DMS 273 (cell line): ENCODE measurements around the gene RABEPK.
"Not testable (repeated sequence)": the region's sequence is repeated elsewhere in the genome, so short reads cannot be mapped to it uniquely, and the experiment has no call there.

Source experiments
- DNase-seq: peaks from one replicate; lab custom pipeline; 2025; ENCODE audit not compliant: unreplicated experiment; lab: John Stamatoyannopoulos, UW

RABEPK gene

GRCh38 chr9:125241863-125242739, 41.8 kb downstream of the RABEPK start:
- DNase-seq, result peak; percentile 67

- no peak for DNase-seq
These were observed 43.5 kb downstream of the RABEPK start for GRCh38 chr9:125243792-125244260.

GRCh38 chr9:125246261-125246667, 45.9 kb downstream of the RABEPK start:
- DNase-seq, result no peak

- DNase-seq, result no peak
These were observed 53.9 kb downstream of the RABEPK start for GRCh38 chr9:125254231-125254630.

GRCh38 chr9:125255781-125256391, 55.5 kb downstream of the RABEPK start:
- DNase-seq, result peak; percentile 70

- DNase-seq, result no peak
These were observed 57.9 kb downstream of the RABEPK start for GRCh38 chr9:125258160-125258785.

GRCh38 chr9:125258832-125259534, 58.6 kb downstream of the RABEPK start:
- no peak for DNase-seq

- DNase-seq, result peak; percentile 94
These were observed 60.2 kb downstream of the RABEPK start for GRCh38 chr9:125260561-125260960.

GRCh38 chr9:125261501-125262293, 61.4 kb downstream of the RABEPK start, which contains the start of gene GAPVD1:
Gene GAPVD1 (plus strand): TSS chr9:125261826. CDS start chr9:125298922, 37,096 bp downstream.
- DNase-seq, result peak; percentile 96

GRCh38 chr9:125262294-125262991, 62.1 kb downstream of the RABEPK start:
- DNase-seq, result peak; percentile 76

- DNase-seq, result not testable (repeated sequence)
These were observed 63.7 kb downstream of the RABEPK start for GRCh38 chr9:125264068-125264467.

- DNase-seq, result no peak
These were observed 68.2 kb downstream of the RABEPK start for GRCh38 chr9:125268394-125269013.

GRCh38 chr9:125269014-125269397, 68.7 kb downstream of the RABEPK start:
- DNase-seq, result no peak

GRCh38 chr9:125271081-125271480, 70.7 kb downstream of the RABEPK start:
- no peak for DNase-seq

GRCh38 chr9:125272697-125273096, 72.4 kb downstream of the RABEPK start:
- no peak for DNase-seq

- DNase-seq, result no peak
These were observed 76.4 kb downstream of the RABEPK start for GRCh38 chr9:125276771-125277170.

- no peak for DNase-seq
These were observed 77.1 kb downstream of the RABEPK start for GRCh38 chr9:125277411-125277810.

- DNase-seq, result peak; percentile 79
These were observed 80.6 kb downstream of the RABEPK start for GRCh38 chr9:125280945-125281344.
